T-helper 1 cell treated with Interleukin-12 subunit alpha and Interleukin-12 subunit beta and Interleukin-4 antibody, amounts not matched to agents 30 μg/mL and 1 μg/mL, for 36 hours (primary cell): ENCODE measurements around the gene FMN2.

Experiments
- H3K27ac Mint-ChIP-seq: one replicate; pipeline ENCODE4 v1.8.0; 2021; ENCODE audit warnings: mild to moderate bottlenecking, mixed read lengths
- H3K27me3 Mint-ChIP-seq: one replicate; pipeline ENCODE4 v1.8.0; 2021; ENCODE audit warnings: low read depth, mixed read lengths
- H3K36me3 Mint-ChIP-seq: one replicate; pipeline ENCODE4 v1.8.0; 2021; ENCODE audit warnings: low read depth, mixed read lengths
- H3K4me1 Mint-ChIP-seq: one replicate; pipeline ENCODE4 v1.8.0; 2021; ENCODE audit warnings: low read depth, mixed read lengths
- H3K4me3 Mint-ChIP-seq: one replicate; pipeline ENCODE4 v1.8.0; 2021; ENCODE audit warnings: mild to moderate bottlenecking, moderate library complexity, mixed read lengths
- H3K9me3 Mint-ChIP-seq: one replicate; pipeline ENCODE4 v1.8.0; 2021; ENCODE audit warnings: mixed read lengths

FMN2 gene

DNA sequence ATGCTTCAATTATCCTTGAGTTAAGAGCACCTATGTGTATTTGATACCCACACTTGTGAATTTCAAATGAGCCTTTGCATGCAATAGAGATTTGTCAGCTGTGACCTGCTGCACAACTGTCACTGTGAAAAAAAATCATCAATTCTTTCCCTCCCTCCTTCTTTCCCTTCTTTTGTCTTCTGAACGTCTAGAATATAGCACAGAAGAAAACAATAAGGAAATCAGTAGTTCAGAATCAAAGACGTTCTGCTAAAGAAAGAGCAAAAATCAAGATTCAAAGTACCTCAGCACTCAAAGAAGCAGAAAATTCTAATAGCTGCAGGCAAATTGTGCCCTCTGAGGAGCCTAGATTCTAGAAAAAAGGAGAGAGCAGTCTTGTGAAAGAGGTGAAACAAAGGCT lies 1.7 kb upstream of the FMN2 start:
- H3K4me1 Mint-ChIP-seq = peaks cover 2% of the 10 kb centered on the region
- peaks cover 36% of the 10 kb centered on the region for H3K27me3 Mint-ChIP-seq
- H3K4me3 Mint-ChIP-seq = no peak overlapping the region
- H3K36me3 Mint-ChIP-seq = no peaks in the 10 kb centered on the region
- H3K9me3 Mint-ChIP-seq = no peaks in the 10 kb centered on the region
- no peak overlapping the region for H3K27ac Mint-ChIP-seq

GRCh38 chr1:240090957-240091600 lies 604 bp upstream of the FMN2 start:
- H3K4me3 Mint-ChIP-seq = no peak overlapping the region
- peaks cover 2% of the 10 kb centered on the region for H3K4me1 Mint-ChIP-seq
- H3K36me3 Mint-ChIP-seq = no peaks in the 10 kb centered on the region
- no peaks in the 10 kb centered on the region for H3K9me3 Mint-ChIP-seq
- H3K27ac Mint-ChIP-seq = no peak overlapping the region
- peaks cover 43% of the 10 kb centered on the region for H3K27me3 Mint-ChIP-seq

DNA sequence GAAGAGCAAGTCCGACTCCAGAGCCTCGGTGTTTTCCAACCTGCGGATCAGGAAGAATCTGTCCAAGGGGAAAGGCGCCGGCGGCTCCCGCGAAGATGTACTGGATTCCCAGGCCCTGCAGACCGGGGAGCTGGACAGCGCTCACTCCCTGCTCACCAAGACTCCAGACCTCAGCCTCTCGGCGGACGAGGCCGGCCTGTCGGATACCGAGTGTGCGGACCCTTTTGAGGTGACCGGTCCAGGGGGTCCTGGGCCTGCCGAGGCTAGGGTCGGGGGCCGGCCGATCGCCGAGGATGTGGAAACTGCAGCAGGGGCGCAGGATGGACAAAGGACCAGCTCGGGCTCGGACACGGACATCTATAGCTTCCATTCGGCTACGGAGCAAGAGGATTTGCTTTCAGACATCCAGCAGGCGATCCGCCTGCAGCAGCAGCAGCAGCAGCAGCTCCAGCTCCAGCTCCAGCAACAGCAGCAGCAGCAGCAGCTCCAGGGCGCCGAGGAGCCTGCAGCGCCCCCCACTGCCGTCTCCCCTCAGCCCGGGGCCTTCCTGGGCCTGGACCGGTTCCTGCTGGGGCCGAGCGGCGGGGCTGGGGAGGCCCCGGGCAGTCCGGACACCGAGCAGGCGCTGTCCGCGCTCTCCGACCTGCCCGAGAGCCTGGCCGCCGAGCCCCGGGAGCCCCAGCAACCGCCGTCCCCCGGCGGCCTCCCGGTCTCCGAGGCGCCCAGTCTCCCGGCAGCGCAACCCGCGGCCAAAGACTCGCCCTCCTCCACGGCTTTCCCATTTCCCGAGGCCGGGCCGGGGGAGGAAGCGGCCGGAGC lies 827 bp downstream of the FMN2 start:
- no peaks in the 10 kb centered on the region for H3K9me3 Mint-ChIP-seq
- H3K27me3 Mint-ChIP-seq = peaks cover 41% of the 10 kb centered on the region
- peaks cover 2% of the 10 kb centered on the region for H3K4me1 Mint-ChIP-seq
- H3K27ac Mint-ChIP-seq = no peak overlapping the region
- H3K36me3 Mint-ChIP-seq = no peaks in the 10 kb centered on the region
- no peak overlapping the region for H3K4me3 Mint-ChIP-seq

DNA sequence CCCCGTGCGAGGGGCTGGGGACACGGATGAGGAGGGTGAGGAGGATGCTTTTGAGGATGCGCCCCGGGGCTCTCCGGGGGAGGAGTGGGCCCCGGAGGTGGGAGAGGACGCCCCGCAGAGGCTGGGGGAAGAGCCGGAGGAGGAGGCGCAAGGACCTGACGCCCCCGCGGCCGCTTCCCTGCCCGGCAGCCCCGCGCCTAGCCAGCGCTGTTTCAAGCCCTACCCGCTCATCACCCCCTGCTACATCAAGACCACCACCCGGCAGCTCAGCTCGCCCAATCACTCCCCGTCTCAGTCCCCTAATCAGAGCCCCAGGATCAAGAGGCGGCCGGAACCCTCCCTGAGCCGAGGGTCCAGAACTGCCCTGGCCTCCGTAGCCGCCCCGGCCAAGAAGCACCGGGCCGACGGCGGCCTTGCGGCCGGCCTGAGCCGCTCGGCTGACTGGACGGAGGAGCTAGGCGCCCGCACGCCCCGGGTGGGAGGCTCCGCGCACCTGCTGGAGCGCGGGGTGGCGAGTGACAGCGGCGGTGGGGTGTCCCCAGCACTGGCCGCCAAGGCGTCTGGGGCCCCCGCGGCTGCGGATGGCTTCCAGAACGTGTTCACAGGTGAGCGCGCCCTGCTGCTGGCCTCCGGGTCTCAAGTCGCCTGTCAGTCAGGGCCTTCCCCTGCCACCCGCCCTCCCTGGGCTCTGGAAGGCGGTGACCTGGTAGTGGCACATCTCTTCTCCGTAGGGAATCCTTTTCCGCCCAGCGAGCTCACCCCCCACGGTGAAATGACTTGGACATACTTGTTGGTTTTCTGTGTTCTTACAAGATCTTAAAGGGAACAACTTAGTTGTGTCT lies 1.7 kb downstream of the FMN2 start:
- no peak overlapping the region for H3K27ac Mint-ChIP-seq
- peaks cover 2% of the 10 kb centered on the region for H3K4me1 Mint-ChIP-seq
- no peaks in the 10 kb centered on the region for H3K36me3 Mint-ChIP-seq
- H3K9me3 Mint-ChIP-seq = no peaks in the 10 kb centered on the region
- H3K27me3 Mint-ChIP-seq = peaks cover 35% of the 10 kb centered on the region
- no peak overlapping the region for H3K4me3 Mint-ChIP-seq

GRCh38 chr1:240094041-240094722 lies 2.5 kb downstream of the FMN2 start:
- no peak overlapping the region for H3K4me3 Mint-ChIP-seq
- no peaks in the 10 kb centered on the region for H3K36me3 Mint-ChIP-seq
- H3K27me3 Mint-ChIP-seq = peaks cover 35% of the 10 kb centered on the region
- H3K4me1 Mint-ChIP-seq = peaks cover 2% of the 10 kb centered on the region
- H3K9me3 Mint-ChIP-seq = no peaks in the 10 kb centered on the region
- no peak overlapping the region for H3K27ac Mint-ChIP-seq

DNA sequence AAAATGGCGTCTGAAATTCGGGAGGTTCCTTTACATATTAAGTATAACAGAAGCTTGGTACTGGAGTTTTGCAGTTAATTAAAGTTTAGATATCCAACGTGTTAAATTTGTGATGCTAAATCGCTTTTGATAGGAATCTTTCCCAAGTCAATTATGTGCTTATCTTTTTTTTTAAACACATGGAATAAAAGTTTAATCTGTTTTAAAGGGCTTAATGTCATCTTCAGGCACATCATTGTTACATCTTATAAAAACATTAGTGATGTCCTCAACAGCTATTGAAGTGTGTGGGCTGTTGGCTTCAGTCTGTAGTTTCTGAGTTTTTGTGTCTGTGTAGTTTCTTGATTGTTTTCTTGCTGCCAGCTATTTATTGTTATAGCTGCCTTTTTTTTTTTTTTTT lies 5.3 kb downstream of the FMN2 start:
- Mint-ChIP-seq H3K4me1 (no peaks in the 10 kb centered on the region), H3K9me3 (no peaks in the 10 kb centered on the region), H3K4me3 (no peak overlapping the region), H3K36me3 (no peaks in the 10 kb centered on the region), H3K27me3 (peaks cover 22% of the 10 kb centered on the region), H3K27ac (no peak overlapping the region)

- no peaks in the 10 kb centered on the region for H3K9me3 Mint-ChIP-seq
- H3K36me3 Mint-ChIP-seq = no peaks in the 10 kb centered on the region
- H3K4me3 Mint-ChIP-seq = no peak overlapping the region
- H3K27me3 Mint-ChIP-seq = peaks cover 22% of the 10 kb centered on the region
- no peak overlapping the region for H3K27ac Mint-ChIP-seq
- no peaks in the 10 kb centered on the region for H3K4me1 Mint-ChIP-seq
Measured at GRCh38 chr1:240098534-240098933, 6.9 kb downstream of the FMN2 start.

- H3K4me1 Mint-ChIP-seq = no peaks in the 10 kb centered on the region
- H3K9me3 Mint-ChIP-seq = no peaks in the 10 kb centered on the region
- H3K27me3 Mint-ChIP-seq = peaks cover 16% of the 10 kb centered on the region
- no peak overlapping the region for H3K27ac Mint-ChIP-seq
- H3K36me3 Mint-ChIP-seq = no peaks in the 10 kb centered on the region
- H3K4me3 Mint-ChIP-seq = no peak overlapping the region
Measured at GRCh38 chr1:240099329-240099728, 7.6 kb downstream of the FMN2 start.

DNA sequence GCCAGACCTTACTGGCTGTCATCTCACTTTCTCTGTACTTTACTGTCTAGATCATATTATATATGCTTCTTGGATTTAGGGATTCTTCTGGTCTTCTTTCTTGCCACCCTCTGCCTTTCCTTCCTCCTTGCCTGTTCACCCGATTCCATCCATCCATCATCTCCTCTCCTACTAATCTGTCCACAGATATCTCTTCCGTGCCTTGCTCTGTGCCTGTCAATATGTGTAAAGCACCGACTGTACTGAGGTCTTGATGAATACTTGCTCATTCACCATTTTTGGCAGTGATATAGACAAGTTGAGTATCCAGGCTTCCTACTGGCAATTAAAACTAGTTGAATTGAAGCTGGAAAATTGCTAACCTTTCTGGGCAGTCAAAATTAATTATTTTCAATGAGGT lies 8.1 kb downstream of the FMN2 start:
- Mint-ChIP-seq H3K27ac (no peak overlapping the region), H3K27me3 (peaks cover 15% of the 10 kb centered on the region), H3K36me3 (no peaks in the 10 kb centered on the region), H3K4me3 (no peak overlapping the region), H3K9me3 (no peaks in the 10 kb centered on the region), H3K4me1 (no peaks in the 10 kb centered on the region)

GRCh38 chr1:240100371-240100934 lies 8.8 kb downstream of the FMN2 start:
- no peaks in the 10 kb centered on the region for H3K9me3 Mint-ChIP-seq
- peaks cover 11% of the 10 kb centered on the region for H3K27me3 Mint-ChIP-seq
- H3K4me3 Mint-ChIP-seq = no peak overlapping the region
- H3K27ac Mint-ChIP-seq = no peak overlapping the region
- no peaks in the 10 kb centered on the region for H3K4me1 Mint-ChIP-seq
- H3K36me3 Mint-ChIP-seq = no peaks in the 10 kb centered on the region

DNA sequence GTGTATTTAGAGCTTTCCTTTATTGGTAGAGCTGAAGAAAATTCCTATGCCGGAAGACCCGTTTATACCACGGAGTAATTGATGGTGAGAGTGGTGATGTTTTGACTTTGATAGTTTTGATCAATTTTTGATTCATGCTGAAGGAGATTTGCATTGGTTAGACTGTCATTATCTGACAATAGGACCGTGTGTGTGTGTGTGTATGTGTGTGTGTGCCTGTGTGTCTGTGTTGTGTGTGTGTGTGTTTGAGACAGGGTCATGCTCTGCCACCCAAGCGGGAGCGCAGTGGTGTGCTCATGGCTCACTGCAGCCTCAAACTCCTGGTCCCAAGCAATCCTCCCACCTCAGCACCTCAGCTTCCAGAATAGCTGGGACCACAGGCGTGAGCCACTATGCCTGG lies 9.6 kb downstream of the FMN2 start:
- Mint-ChIP-seq H3K9me3 (no peaks in the 10 kb centered on the region), H3K27me3 (peaks cover 7% of the 10 kb centered on the region), H3K4me3 (no peak overlapping the region), H3K4me1 (no peaks in the 10 kb centered on the region), H3K27ac (no peak overlapping the region), H3K36me3 (no peaks in the 10 kb centered on the region)

DNA sequence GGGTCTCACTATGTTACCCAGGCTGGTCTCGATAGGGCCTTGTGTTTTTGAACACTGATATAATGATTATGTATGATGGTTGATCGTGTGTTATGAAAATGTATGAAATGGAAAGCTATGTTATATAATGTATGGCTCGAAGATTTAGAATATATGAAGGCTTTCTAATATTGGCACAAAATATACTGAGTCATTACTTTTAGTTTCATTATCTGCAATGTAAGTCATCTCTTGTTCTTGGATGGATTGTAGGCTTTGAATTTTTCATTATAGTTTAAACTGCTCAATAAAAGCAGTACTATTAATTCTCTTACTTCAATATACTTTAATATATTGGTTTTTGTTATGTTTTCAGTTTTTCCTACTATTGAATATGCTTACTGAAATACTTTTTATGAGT lies 10.1 kb downstream of the FMN2 start:
- Mint-ChIP-seq H3K4me3 (no peak overlapping the region), H3K4me1 (no peaks in the 10 kb centered on the region), H3K9me3 (no peaks in the 10 kb centered on the region), H3K27me3 (peaks cover 4% of the 10 kb centered on the region), H3K36me3 (no peaks in the 10 kb centered on the region), H3K27ac (no peak overlapping the region)

DNA sequence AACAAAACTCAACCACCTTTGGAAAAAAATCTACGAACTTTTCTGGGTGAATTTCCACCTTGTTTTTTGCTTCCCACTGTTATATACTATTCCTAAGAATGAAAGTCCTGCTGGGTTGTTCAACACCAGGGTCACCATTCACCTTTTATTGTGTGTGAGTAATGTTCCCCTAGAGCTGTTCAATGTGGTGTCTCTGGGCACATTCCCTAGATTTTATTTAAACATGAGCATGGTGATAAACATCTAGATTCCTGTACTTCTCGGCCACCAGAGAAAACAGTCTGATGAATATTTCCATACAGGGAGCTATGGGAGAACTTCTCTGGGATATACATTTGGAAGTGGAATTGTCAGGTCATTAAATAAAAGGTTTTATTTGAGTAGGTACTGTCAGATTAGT lies 13.0 kb downstream of the FMN2 start:
- H3K36me3 Mint-ChIP-seq = no peaks in the 10 kb centered on the region
- H3K9me3 Mint-ChIP-seq = no peaks in the 10 kb centered on the region
- H3K27ac Mint-ChIP-seq = no peak overlapping the region
- no peak overlapping the region for H3K4me3 Mint-ChIP-seq
- peaks cover 3% of the 10 kb centered on the region for H3K27me3 Mint-ChIP-seq
- no peaks in the 10 kb centered on the region for H3K4me1 Mint-ChIP-seq

- Mint-ChIP-seq H3K27ac (no peak overlapping the region), H3K9me3 (no peaks in the 10 kb centered on the region), H3K4me3 (no peak overlapping the region), H3K27me3 (no peaks in the 10 kb centered on the region), H3K4me1 (no peaks in the 10 kb centered on the region), H3K36me3 (no peaks in the 10 kb centered on the region)
Measured at GRCh38 chr1:240107058-240107684, 15.5 kb downstream of the FMN2 start.
